PFSK-1 (cell line): ENCODE results near the gene TTC21A.

ENCODE experiments used
- FOXP2 ChIP-seq: optimal IDR thresholded peaks from 2 replicates; pipeline ENCODE3; 2011; ENCODE audit warnings: borderline replicate concordance, control low read depth, inconsistent platforms; ENCODE audit not compliant: insufficient read depth; ENCODE audit errors: extremely low read length, extremely low read depth
- POLR2AphosphoS5 ChIP-seq: IDR thresholded peaks from 2 replicates; pipeline ENCODE4 v1.6.1; 2012; ENCODE audit warnings: low read depth, mild to moderate bottlenecking, control low read depth, low read length, moderate library complexity
- SIN3A ChIP-seq: IDR thresholded peaks from 2 replicates; pipeline ENCODE4 v1.6.1; 2012; ENCODE audit warnings: mild to moderate bottlenecking, low read length, moderate library complexity, borderline replicate concordance; ENCODE audit not compliant: insufficient read depth
- TAF1 ChIP-seq: IDR thresholded peaks from 2 replicates; pipeline ENCODE4 v1.6.1; 2012; ENCODE audit warnings: low read length, control low read depth, borderline replicate concordance; ENCODE audit not compliant: insufficient read depth
- TF ChIP-seq, protein P1 (sequence below), 2 experiments: IDR thresholded peaks; 2 replicates each; pipeline versions ENCODE4 v1.6.1 to v1.8.0; 2011 to 2012; ENCODE audit warnings: low read depth in 2 of 2, low read length in 2 of 2, control low read depth in 1 of 2, inconsistent platforms in 1 of 2, mild to moderate bottlenecking in 1 of 2, moderate library complexity in 1 of 2; ENCODE audit not compliant: insufficient read depth in 1 of 2

DNA sequence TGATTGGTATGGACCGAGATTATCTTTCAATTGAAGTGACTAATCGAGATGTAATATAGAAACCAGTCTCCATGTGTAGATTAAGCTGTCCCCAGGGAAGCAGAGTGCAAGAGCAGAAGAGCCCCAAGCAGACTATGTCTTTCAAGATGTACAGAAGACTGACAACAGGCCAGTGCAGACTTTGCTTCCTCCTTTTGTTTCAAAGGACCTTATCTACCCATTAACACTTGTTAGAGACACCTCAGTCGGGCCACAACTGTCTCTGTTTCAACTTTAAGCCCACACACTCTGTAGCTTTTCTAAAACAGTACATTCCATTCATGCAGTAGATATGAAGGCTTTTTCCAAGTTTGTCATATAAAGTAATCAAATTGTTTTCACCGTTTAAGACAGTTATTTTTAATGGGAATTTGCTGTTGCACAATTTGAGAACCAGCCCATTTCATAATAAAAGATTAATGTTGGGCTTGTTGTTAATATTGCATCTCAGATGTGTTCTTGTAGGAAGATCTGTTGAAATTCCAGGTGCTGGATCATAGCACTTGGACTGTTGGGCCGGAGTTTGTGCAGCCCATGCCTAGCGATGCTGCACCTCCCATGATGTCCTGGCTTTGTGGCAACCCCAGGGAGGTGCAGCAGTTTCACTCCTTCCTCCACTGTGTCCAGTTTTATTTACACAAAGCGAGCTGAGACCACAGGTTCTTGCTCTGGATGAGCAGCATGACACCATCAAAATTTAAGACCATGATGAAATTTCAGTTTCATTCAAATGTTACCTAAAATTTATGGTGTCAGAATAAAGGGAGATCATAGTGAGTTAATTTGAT, 12.4 kb upstream of the TTC21A start:
- TF ChIP-seq, protein P1, sequence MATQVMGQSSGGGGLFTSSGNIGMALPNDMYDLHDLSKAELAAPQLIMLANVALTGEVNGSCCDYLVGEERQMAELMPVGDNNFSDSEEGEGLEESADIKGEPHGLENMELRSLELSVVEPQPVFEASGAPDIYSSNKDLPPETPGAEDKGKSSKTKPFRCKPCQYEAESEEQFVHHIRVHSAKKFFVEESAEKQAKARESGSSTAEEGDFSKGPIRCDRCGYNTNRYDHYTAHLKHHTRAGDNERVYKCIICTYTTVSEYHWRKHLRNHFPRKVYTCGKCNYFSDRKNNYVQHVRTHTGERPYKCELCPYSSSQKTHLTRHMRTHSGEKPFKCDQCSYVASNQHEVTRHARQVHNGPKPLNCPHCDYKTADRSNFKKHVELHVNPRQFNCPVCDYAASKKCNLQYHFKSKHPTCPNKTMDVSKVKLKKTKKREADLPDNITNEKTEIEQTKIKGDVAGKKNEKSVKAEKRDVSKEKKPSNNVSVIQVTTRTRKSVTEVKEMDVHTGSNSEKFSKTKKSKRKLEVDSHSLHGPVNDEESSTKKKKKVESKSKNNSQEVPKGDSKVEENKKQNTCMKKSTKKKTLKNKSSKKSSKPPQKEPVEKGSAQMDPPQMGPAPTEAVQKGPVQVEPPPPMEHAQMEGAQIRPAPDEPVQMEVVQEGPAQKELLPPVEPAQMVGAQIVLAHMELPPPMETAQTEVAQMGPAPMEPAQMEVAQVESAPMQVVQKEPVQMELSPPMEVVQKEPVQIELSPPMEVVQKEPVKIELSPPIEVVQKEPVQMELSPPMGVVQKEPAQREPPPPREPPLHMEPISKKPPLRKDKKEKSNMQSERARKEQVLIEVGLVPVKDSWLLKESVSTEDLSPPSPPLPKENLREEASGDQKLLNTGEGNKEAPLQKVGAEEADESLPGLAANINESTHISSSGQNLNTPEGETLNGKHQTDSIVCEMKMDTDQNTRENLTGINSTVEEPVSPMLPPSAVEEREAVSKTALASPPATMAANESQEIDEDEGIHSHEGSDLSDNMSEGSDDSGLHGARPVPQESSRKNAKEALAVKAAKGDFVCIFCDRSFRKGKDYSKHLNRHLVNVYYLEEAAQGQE (IDR thresholded peaks at IDR 0.05; ENCODE audit: insufficient read depth in 1 of 2, low read depth in 2 of 2, low read length in 2 of 2): no peak
- TF ChIP-seq POLR2AphosphoS5: no peak
- TF ChIP-seq SIN3A: no peak
- TF ChIP-seq TAF1: no peak
- no peak for TF ChIP-seq FOXP2
